Loucy (cell line): ENCODE data around the gene LBP.

ENCODE experiments used
- EZH2phosphoT487 ChIP-seq: fragments of 200-600 bp; IDR thresholded peaks from 2 replicates; pipeline ENCODE4 v1.6.1; 2018; ENCODE audit warnings: antibody characterized with exemption, mild to moderate bottlenecking, moderate library complexity, borderline replicate concordance
- TF ChIP-seq, protein P1 (sequence below): fragments of 200-600 bp; sonication (generic); conservative IDR thresholded peaks from 2 replicates; pipeline ENCODE4 v1.5.1; 2014; ENCODE audit warnings: mild to moderate bottlenecking, antibody characterized with exemption, low read length

DNA sequence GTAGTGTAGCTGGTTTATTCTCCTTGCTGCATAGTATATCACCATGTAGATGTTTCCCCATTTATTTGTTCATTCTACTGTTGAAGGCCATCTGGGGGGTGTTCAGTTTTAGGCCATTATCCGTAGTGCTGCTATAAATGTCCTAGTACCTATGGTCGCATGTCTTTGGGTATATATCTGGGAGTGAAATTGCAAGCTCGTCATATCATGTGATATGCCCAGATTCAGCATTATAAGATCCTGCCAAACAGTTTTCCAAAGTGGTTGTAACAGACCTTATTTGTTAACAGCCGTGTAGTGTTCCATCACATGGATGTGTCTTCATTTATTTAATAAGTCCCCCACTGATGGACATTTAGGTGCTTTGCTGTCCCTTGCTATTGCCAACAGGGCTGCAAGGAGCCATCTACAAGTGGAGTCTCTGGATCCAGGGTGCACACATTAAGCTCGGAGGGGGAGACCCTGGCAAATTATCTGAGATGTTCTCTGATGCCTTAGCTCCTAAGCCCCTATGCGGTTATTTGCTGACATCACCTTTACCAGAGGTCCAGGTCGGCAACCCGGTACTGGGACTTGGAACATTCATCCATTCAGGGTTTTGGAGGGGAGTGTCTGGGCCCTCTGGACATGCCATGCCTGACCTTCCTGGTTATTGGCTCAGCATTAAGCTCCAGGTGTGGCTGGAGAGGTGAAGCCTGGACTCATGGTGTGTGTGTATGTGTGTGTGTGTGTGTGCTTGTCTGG is 16.9 kb downstream of the LBP start:
- TF ChIP-seq, protein P1, sequence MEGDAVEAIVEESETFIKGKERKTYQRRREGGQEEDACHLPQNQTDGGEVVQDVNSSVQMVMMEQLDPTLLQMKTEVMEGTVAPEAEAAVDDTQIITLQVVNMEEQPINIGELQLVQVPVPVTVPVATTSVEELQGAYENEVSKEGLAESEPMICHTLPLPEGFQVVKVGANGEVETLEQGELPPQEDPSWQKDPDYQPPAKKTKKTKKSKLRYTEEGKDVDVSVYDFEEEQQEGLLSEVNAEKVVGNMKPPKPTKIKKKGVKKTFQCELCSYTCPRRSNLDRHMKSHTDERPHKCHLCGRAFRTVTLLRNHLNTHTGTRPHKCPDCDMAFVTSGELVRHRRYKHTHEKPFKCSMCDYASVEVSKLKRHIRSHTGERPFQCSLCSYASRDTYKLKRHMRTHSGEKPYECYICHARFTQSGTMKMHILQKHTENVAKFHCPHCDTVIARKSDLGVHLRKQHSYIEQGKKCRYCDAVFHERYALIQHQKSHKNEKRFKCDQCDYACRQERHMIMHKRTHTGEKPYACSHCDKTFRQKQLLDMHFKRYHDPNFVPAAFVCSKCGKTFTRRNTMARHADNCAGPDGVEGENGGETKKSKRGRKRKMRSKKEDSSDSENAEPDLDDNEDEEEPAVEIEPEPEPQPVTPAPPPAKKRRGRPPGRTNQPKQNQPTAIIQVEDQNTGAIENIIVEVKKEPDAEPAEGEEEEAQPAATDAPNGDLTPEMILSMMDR = no peak
- no peak for TF ChIP-seq EZH2phosphoT487
